Heart right ventricle (tissue), 16 donors: ENCODE measurements around the gene SPON1. TPM values are rescaled to one million over a fixed set of nuclear protein-coding genes. Genes with fewer than 3 reads are reported as not detected.

Source experiments
- ATAC-seq, 8 donors: fragments of 200-7000 bp; cut with Tn5 transposase; one replicate each; pipeline ENCODE4 v1.9.1; 2020; ENCODE audit warnings: mild to moderate bottlenecking in 8 of 8, moderate library complexity in 8 of 8, moderate number of reproducible peaks in 1 of 8
- DNase-seq, 2 donors: peaks; one replicate each; pipeline ENCODE4 v3.0.0-alpha.2; 2020
- H3K27ac ChIP-seq, 10 donors: fragments of 200-600 bp; sonication (generic) in 2 of 10; one replicate each; pipeline versions ENCODE4 v1.5.0 to v1.8.0; 2020 to 2022; ENCODE audit warnings: mild to moderate bottlenecking in 3 of 10
- H3K27me3 ChIP-seq, 7 donors: fragments of 200-600 bp; one replicate each; pipeline ENCODE4 v1.8.0; 2021 to 2022; ENCODE audit warnings: mild to moderate bottlenecking in 2 of 7
- H3K36me3 ChIP-seq, 9 donors: fragments of 200-600 bp; sonication (generic) in 1 of 9; one replicate each; pipeline versions ENCODE4 v1.5.0 to v1.8.0; 2020 to 2022; ENCODE audit warnings: mild to moderate bottlenecking in 2 of 9
- H3K4me1 ChIP-seq, 9 donors: fragments of 200-600 bp; sonication (generic) in 1 of 9; one replicate each; pipeline versions ENCODE4 v1.5.0 to v1.8.0; 2020 to 2022; ENCODE audit warnings: mild to moderate bottlenecking in 4 of 9
- H3K4me3 ChIP-seq, 10 donors: fragments of 200-600 bp; sonication (generic) in 2 of 10; one replicate each; pipeline versions ENCODE4 v1.5.0 to v1.8.0; 2020 to 2022; ENCODE audit warnings: mild to moderate bottlenecking in 7 of 10, moderate library complexity in 2 of 10
- H3K9me3 ChIP-seq, 11 donors: fragments of 200-600 bp in 10 of 11; sonication (generic) in 2 of 11; one replicate each; pipeline versions ENCODE4 v1.5.0 to v1.8.0; 2013 to 2022; ENCODE audit warnings: mild to moderate bottlenecking in 2 of 11, control low read depth in 1 of 11, moderate library complexity in 1 of 11
- WGBS, 2 donors: extraction: QIAGEN DNeasy Blood & Tissue Kit; methylation state at CpG; one replicate each; pipeline ENCODE4 v1.1.7; 2013; ENCODE audit warnings: inconsistent platforms in 1 of 2; 5-methylcytosine and 5-hydroxymethylcytosine counted together
- intact Hi-C, 10 donors: fragments of 100-400 bp; cut with DNase I; formaldehyde crosslinking; loops; one replicate each; pipeline versions ENCODE4 v1.11.1 to v1.14.2; 2022
- polyA plus RNA-seq, 2 donors: library from polyadenylated mRNA; stranded (reverse); fragments of 200-250 nt; gene quantifications; one replicate each; pipeline ENCODE4 v1.2.3, GENCODE V29; 2013
- total RNA-seq, 10 donors: library from RNA; stranded (reverse); fragmentation: NEBNext Ultra II Directional in 3 of 10; extraction: Animal tissue kit (Norgen Biotek cat#: 25700) in 3 of 10; gene quantifications; one replicate each; pipeline versions ENCODE4 v1.2.1 to v1.2.4, GENCODE V29; 2021 to 2023
- TF ChIP-seq, protein P1 (sequence below), 9 donors: fragments of 200-600 bp; sonication (generic) in 2 of 9; IDR thresholded peaks; one replicate each; pipeline versions ENCODE4 v1.5.0 to v1.8.0; 2021 to 2022; ENCODE audit warnings: antibody characterized with exemption in 9 of 9, mild to moderate bottlenecking in 5 of 9, moderate library complexity in 1 of 9
- donor health status: Arrhythmogenic right ventricular cardiomyopathy.
- donor health status: ischemic (EF 13 %, LVEDD 7.1; RV severe dilation, severe dysfunction).
- donor health status: healthy with polysubstance abuse.
- donor health status: DM: no; HTN: yes; CAD: no.
- donor health status: DM: no; HTN: no; CAD: no.
- donor health status: ischemic (EF 25% LVEDD 6.9; RV normal size, moderate dysfunction).
- donor health status: ischemic (EF 25% LVEDD 5.7; RV mildly dilated, moderate dysfunction).
- donor health status: healthy.
- donor health status: DM: yes; HTN: yes; CAD: no.
- donor health status: Ischemic cardiomyopathy.
- donor health status: ischemic (EF 35%, LVEDD 5.7; RV mildly dilated, moderate dysfunction).
- donor health status: nonischemic (EF 11% LVEDD 7.7; RV severe dilation, severe dysfunction).
- donor health status: DM: yes; HTN: yes; CAD: no.
- donor health status: PGD.
- donor health status: ischemic (EF 29% LVEDD 5.4; RV normal size, mild dysfunction).
- donor health status: nonischemic (EF 23%, LVEDD 6.1; RV moderate dilation, normal function).

SPON1 gene
- total and polyA plus RNA-seq, 12 donors, result 2.9 to 14.7 (median 5.6) TPM

GRCh38 chr11:14096606-14097005 lies 134.1 kb downstream of the SPON1 start:
- H3K36me3 ChIP-seq, result no peaks in the 10 kb centered on the region
- TF ChIP-seq, protein P1, sequence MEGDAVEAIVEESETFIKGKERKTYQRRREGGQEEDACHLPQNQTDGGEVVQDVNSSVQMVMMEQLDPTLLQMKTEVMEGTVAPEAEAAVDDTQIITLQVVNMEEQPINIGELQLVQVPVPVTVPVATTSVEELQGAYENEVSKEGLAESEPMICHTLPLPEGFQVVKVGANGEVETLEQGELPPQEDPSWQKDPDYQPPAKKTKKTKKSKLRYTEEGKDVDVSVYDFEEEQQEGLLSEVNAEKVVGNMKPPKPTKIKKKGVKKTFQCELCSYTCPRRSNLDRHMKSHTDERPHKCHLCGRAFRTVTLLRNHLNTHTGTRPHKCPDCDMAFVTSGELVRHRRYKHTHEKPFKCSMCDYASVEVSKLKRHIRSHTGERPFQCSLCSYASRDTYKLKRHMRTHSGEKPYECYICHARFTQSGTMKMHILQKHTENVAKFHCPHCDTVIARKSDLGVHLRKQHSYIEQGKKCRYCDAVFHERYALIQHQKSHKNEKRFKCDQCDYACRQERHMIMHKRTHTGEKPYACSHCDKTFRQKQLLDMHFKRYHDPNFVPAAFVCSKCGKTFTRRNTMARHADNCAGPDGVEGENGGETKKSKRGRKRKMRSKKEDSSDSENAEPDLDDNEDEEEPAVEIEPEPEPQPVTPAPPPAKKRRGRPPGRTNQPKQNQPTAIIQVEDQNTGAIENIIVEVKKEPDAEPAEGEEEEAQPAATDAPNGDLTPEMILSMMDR (IDR thresholded peaks at IDR 0.05), result no peak
- no peaks in the 10 kb centered on the region for H3K9me3 ChIP-seq
- DNase-seq (no peak), ATAC-seq (no peak)
- H3K4me1 ChIP-seq, result no peaks in the 10 kb centered on the region
- peaks cover 0 to 4% (median 0%) of the 10 kb centered on the region in 7 donors for H3K27me3 ChIP-seq
- intact Hi-C loops, result no loop called here
- no peak overlapping the region for H3K4me3 ChIP-seq
- no peak overlapping the region for H3K27ac ChIP-seq

GRCh38 chr11:14101388-14101787 lies 138.9 kb downstream of the SPON1 start:
- H3K27ac ChIP-seq, result no peak overlapping the region
- H3K4me1 ChIP-seq, result peaks cover 0 to under 1% (median 0%) of the 10 kb centered on the region in 9 donors
- ATAC-seq, result no peak
- H3K4me3 ChIP-seq, result no peak overlapping the region
- H3K36me3 ChIP-seq, result no peaks in the 10 kb centered on the region
- intact Hi-C loops, result no loop called here
- peaks cover 0 to 4% (median 0%) of the 10 kb centered on the region in 7 donors for H3K27me3 ChIP-seq
- TF ChIP-seq, protein P1 (IDR thresholded peaks at IDR 0.05), result no peak
- H3K9me3 ChIP-seq, result peaks cover 0 to 11% (median 0%) of the 10 kb centered on the region in 11 donors
- no peak for DNase-seq

DNA sequence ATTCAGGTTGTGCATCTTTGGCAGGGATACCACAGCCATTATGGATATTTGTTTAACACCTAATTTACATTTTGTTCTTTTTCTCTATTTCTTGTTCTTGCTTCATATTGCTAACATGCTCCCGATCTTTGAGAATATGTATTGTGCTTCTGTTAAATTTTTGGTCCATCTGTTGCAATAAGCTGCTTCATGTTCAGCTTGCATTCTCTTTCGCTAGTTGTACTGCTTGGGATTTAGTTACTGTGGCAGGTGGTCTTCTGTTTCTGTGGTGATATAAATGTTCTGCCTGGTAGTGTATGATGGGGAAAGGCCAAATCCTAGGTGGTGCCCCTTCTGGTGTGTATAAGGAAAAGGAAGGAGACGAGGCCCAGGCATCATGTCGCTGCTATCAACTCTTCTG lies 140.2 kb downstream of the SPON1 start:
- Histone ChIP-seq H3K36me3 (no peaks in the 10 kb centered on the region), H3K9me3 (peaks cover 0 to 11% (median 0%) of the 10 kb centered on the region in 11 donors), H3K4me1 (peaks cover 0 to 3% (median 0%) of the 10 kb centered on the region in 9 donors), H3K27me3 (no peaks in the 10 kb centered on the region), H3K27ac (no peak overlapping the region), H3K4me3 (no peak overlapping the region)
- 90 to 95% methylated on average over 4 of the region's 4 CpGs for WGBS, 2 donors
- no peak for DNase-seq
- ATAC-seq, result no peak
- intact Hi-C loops, result no loop called here
- TF ChIP-seq, protein P1 (IDR thresholded peaks at IDR 0.05), result no peak

DNA sequence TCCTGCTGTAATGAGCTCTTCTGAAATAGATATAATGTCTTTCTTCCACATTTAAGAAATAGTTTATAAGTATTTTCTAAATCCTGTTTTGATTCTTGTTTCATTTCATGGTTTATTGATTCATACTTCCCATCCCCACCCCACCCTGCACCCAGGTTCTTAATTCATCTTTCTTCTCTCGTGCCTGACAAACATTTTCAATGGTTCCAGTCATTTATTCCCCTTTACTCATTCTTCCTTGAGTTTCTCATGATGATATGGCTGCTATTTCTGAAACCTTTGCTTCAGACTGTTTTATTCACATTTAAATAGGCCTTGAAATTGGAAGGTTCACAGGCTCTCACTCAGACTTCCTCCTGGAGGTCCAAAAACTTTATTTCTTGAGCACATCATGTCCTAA lies 142.9 kb downstream of the SPON1 start:
- DNase-seq (no peak), ATAC-seq (no peak)
- no peak overlapping the region for H3K4me3 ChIP-seq
- 45 to 95% methylated on average over 1 of the region's 1 CpG for WGBS, 2 donors
- H3K27me3 ChIP-seq, result no peaks in the 10 kb centered on the region
- H3K4me1 ChIP-seq, result peaks cover 0 to 6% (median 0%) of the 10 kb centered on the region in 9 donors
- TF ChIP-seq, protein P1 (IDR thresholded peaks at IDR 0.05), result no peak
- no peaks in the 10 kb centered on the region for H3K36me3 ChIP-seq
- no peak overlapping the region for H3K27ac ChIP-seq
- H3K9me3 ChIP-seq, result peaks cover 0 to 11% (median 0%) of the 10 kb centered on the region in 11 donors
- intact Hi-C loops, result no loop called here
